Thyroid gland (tissue), 4 donors: ENCODE results near the gene BMP4. TPM values are rescaled to one million over a fixed set of nuclear protein-coding genes. Genes with fewer than 3 reads are reported as not detected.
"Not testable (repeated sequence)": the region's sequence is repeated elsewhere in the genome, so short reads cannot be mapped to it uniquely, and the experiment has no call there.

Experiments
- DNase-seq, 2 donors: peaks; one replicate each; pipeline ENCODE4 v3.0.0-alpha.2; 2019
- H3K27ac ChIP-seq, 3 donors: fragments of 200-600 bp; sonication (generic); 1 replicate in 2 of 3; 2 replicates in 1 of 3; pipeline ENCODE4 v1.5.1; 2016 to 2019; ENCODE audit warnings: mild to moderate bottlenecking in 1 of 3, moderate library complexity in 1 of 3
- H3K27me3 ChIP-seq: fragments of 200-600 bp; sonication (generic); one replicate; pipeline ENCODE4 v1.5.1; 2019
- H3K36me3 ChIP-seq, 2 donors: fragments of 200-600 bp; sonication (generic); one replicate each; pipeline ENCODE4 v1.5.1; 2016 to 2019
- H3K4me1 ChIP-seq, 2 donors: fragments of 200-600 bp; sonication (generic); one replicate each; pipeline ENCODE4 v1.5.1; 2017 to 2019
- H3K4me3 ChIP-seq, 3 donors: fragments of 200-600 bp; sonication (generic); replicated peaks in 1 of 3; 1 replicate in 2 of 3; 2 replicates in 1 of 3; pipeline ENCODE4 v1.5.1; 2016; ENCODE audit warnings: mild to moderate bottlenecking in 1 of 3
- H3K9me3 ChIP-seq: fragments of 200-600 bp; sonication (generic); one replicate; pipeline ENCODE4 v1.5.1; 2017
- CTCF ChIP-seq, 6 experiments: fragments of 200-600 bp in 3 of 6; fragments of 450-650 bp in 3 of 6; sonication (generic) in 3 of 6; IDR thresholded peaks; one replicate each; pipeline ENCODE4 v1.5.1; 2016 to 2019; ENCODE audit warnings: antibody characterized with exemption in 6 of 6, mild to moderate bottlenecking in 2 of 6, inconsistent platforms in 1 of 6, moderate library complexity in 1 of 6
- POLR2A ChIP-seq, 2 donors: fragments of 450-650 bp; IDR thresholded peaks; one replicate each; pipeline ENCODE4 v1.6.1; 2017; ENCODE audit warnings: antibody characterized with exemption in 2 of 2, mild to moderate bottlenecking in 2 of 2, moderate library complexity in 1 of 2
- WGBS, 2 donors: methylation state at CpG; one replicate each; pipeline ENCODE4 v1.1.5; 2017; 5-methylcytosine and 5-hydroxymethylcytosine counted together
- intact Hi-C: fragments of 100-400 bp; cut with DNase I; formaldehyde crosslinking; loops from one replicate; pipeline ENCODE4 v1.15.1; 2023
- total RNA-seq, 4 donors: library from RNA; depleted of rRNA; stranded (reverse); fragments of >200 nt; gene quantifications; one replicate each; pipeline ENCODE4 v1.2.3, GENCODE V29; 2016

BMP4 gene
- total RNA-seq, 4 donors from 2014 or later = 8.5 to 27.2 (median 11.6) TPM

GRCh38 chr14:53999061-53999488 is 42.5 kb upstream of the BMP4 start:
- H3K4me3 ChIP-seq = no peak overlapping the region
- intact Hi-C loops = no loop called here
- H3K9me3 ChIP-seq = no peaks in the 10 kb centered on the region
- DNase-seq = peak; percentile 3 to 4
- H3K36me3 ChIP-seq = no peaks in the 10 kb centered on the region
- TF ChIP-seq CTCF (IDR thresholded peaks at IDR 0.05) (no peak), POLR2A (IDR thresholded peaks at IDR 0.05) (no peak)
- H3K27ac ChIP-seq = no peak overlapping the region
- H3K4me1 ChIP-seq = no peaks in the 10 kb centered on the region
- WGBS, 2 donors = 48 to 53% methylated on average over 5 of the region's 5 CpGs
- H3K27me3 ChIP-seq = no peaks in the 10 kb centered on the region

GRCh38 chr14:53996041-53996440 is 39.4 kb upstream of the BMP4 start:
- Histone ChIP-seq H3K27ac (no peak overlapping the region), H3K9me3 (no peaks in the 10 kb centered on the region), H3K4me3 (no peak overlapping the region), H3K27me3 (no peaks in the 10 kb centered on the region), H3K4me1 (no peaks in the 10 kb centered on the region), H3K36me3 (no peaks in the 10 kb centered on the region)
- WGBS, 2 donors = 87 to 98% methylated on average over 1 of the region's 1 CpG
- TF ChIP-seq CTCF (IDR thresholded peaks at IDR 0.05) (no peak), POLR2A (IDR thresholded peaks at IDR 0.05) (no peak)
- intact Hi-C loops = no loop called here
- no peak for DNase-seq

- 76 to 78% methylated on average over 6 of the region's 6 CpGs for WGBS, 2 donors
- TF ChIP-seq CTCF (IDR thresholded peaks at IDR 0.05) = no peak
- no peak for TF ChIP-seq POLR2A (IDR thresholded peaks at IDR 0.05)
- intact Hi-C loops = no loop called here
These were observed 37.4 kb upstream of the BMP4 start for GRCh38 chr14:53993920-53994607.

GRCh38 chr14:53990978-53991377 is 34.4 kb upstream of the BMP4 start:
- no peak for TF ChIP-seq CTCF (IDR thresholded peaks at IDR 0.05)
- TF ChIP-seq POLR2A (IDR thresholded peaks at IDR 0.05) = no peak
- Histone ChIP-seq H3K27me3 (no peaks in the 10 kb centered on the region), H3K4me1 (no peaks in the 10 kb centered on the region), H3K9me3 (no peaks in the 10 kb centered on the region), H3K27ac (no peak overlapping the region), H3K36me3 (no peaks in the 10 kb centered on the region), H3K4me3 (no peak overlapping the region)
- whole genome bisulfite sequencing, 2 donors = 45 to 46% methylated on average over 2 of the region's 2 CpGs
- DNase-seq = no peak
- intact Hi-C loops = no loop called here

More at GRCh38 chr14:53993920-53994607, 37.4 kb upstream of the BMP4 start:
- Histone ChIP-seq H3K4me1 (no peaks in the 10 kb centered on the region), H3K36me3 (no peaks in the 10 kb centered on the region), H3K4me3 (no peak overlapping the region), H3K27ac (no peak overlapping the region), H3K27me3 (no peaks in the 10 kb centered on the region), H3K9me3 (no peaks in the 10 kb centered on the region)
- no peak for DNase-seq

GRCh38 chr14:53986718-53987117 is 30.1 kb upstream of the BMP4 start:
- H3K27me3 ChIP-seq, H3K4me3 ChIP-seq, H3K27ac ChIP-seq, intact Hi-C loops, H3K4me1 ChIP-seq, DNase-seq, H3K36me3 ChIP-seq, H3K9me3 ChIP-seq: not testable (repeated sequence)
- 84 to 88% methylated on average over 3 of the region's 3 CpGs for WGBS, 2 donors

GRCh38 chr14:53984958-53985357 is 28.3 kb upstream of the BMP4 start:
- WGBS, 2 donors = 48 to 100% methylated on average over 2 of the region's 2 CpGs
- H3K4me1 ChIP-seq, H3K27ac ChIP-seq, H3K9me3 ChIP-seq, H3K36me3 ChIP-seq, DNase-seq, H3K4me3 ChIP-seq, H3K27me3 ChIP-seq, intact Hi-C loops: not testable (repeated sequence)
